Activated CD8-positive, alpha-beta memory T cell treated with anti-CD3 and anti-CD28 coated beads, Interleukin-2, amount 10 ng/mL, durations not matched to agents 7 days and 5 days (primary cell): ENCODE results near the gene HAL. TPM values are rescaled to one million over a fixed set of nuclear protein-coding genes. Genes with fewer than 3 reads are reported as not detected.
A peak's percentile ranks its signal among the peaks of the same experiment; 100 is the strongest.

ENCODE experiments used
- ATAC-seq: fragments of 150-1000 bp; cut with Tn5 transposase; one replicate; pipeline ENCODE4 v1.10.0; 2021; ENCODE audit warnings: moderate library complexity
- CTCF ChIA-PET: fragments of 350-600 bp; sonication (Branson Sonifier 250); formaldehyde crosslinking; loops from one replicate; lab custom pipeline; 2021; ENCODE audit warnings: antibody characterized with exemption; lab: Charles Lee
- DNase-seq: peaks from one replicate; pipeline ENCODE4 v3.0.0-alpha.2; 2020
- H3K27ac Mint-ChIP-seq: one replicate; pipeline ENCODE4 v1.8.0; 2021; ENCODE audit warnings: mild to moderate bottlenecking, mixed read lengths
- H3K27me3 Mint-ChIP-seq: one replicate; pipeline ENCODE4 v1.8.0; 2021; ENCODE audit warnings: mixed read lengths
- H3K36me3 Mint-ChIP-seq: one replicate; pipeline ENCODE4 v1.8.0; 2021; ENCODE audit warnings: mild to moderate bottlenecking, mixed read lengths
- H3K4me1 Mint-ChIP-seq: one replicate; pipeline ENCODE4 v1.8.0; 2021; ENCODE audit warnings: mixed read lengths
- H3K4me3 Mint-ChIP-seq: one replicate; pipeline ENCODE4 v1.8.0; 2021; ENCODE audit warnings: mild to moderate bottlenecking, moderate library complexity, mixed read lengths
- H3K9me3 Mint-ChIP-seq: one replicate; pipeline ENCODE4 v1.8.0; 2022; ENCODE audit warnings: low read depth, mixed read lengths
- total RNA-seq, 2 experiments: library from RNA; stranded (reverse); gene quantifications; one replicate each; pipeline ENCODE4 v1.2.3, GENCODE V29; 2021

HAL gene
- under 1 TPM; 0.16 to 0.38 TPM for total RNA-seq

- H3K27ac Mint-ChIP-seq, result no peak within 1 kb of the TSS
- H3K36me3 Mint-ChIP-seq, result peaks cover 1% of the 10 kb centered on the region
- CTCF ChIA-PET, result interaction anchor here (0.6 to 5.2 kb wide), 2 partner anchors 78 to 490 kb away, joined by 4 to 71 read pairs; no protein-coding TSS in a partner anchor
- ATAC-seq (no peak), DNase-seq (no peak)
- peaks cover 11% of the 10 kb centered on the region for H3K4me1 Mint-ChIP-seq
- no peaks in the 10 kb centered on the region for H3K9me3 Mint-ChIP-seq
- no peaks in the 10 kb centered on the region for H3K27me3 Mint-ChIP-seq
- H3K4me3 Mint-ChIP-seq, result no peak within 1 kb of the TSS
These were observed at the start of gene HAL for GRCh38 chr12:95996034-95996658. TSS of gene HAL (minus strand) at chr12:95996344. CDS start at chr12:95995910, 434 bp downstream.

GRCh38 chr12:96045566-96045965, 49.4 kb upstream of the HAL start:
- Mint-ChIP-seq H3K4me3 (no peak overlapping the region), H3K4me1 (peaks cover 51% of the 10 kb centered on the region), H3K27ac (peak overlapping the region; percentile 44), H3K36me3 (peaks cover 4% of the 10 kb centered on the region), H3K27me3 (no peaks in the 10 kb centered on the region), H3K9me3 (peaks cover 3% of the 10 kb centered on the region)
- no peak for DNase-seq
- no peak for ATAC-seq
- CTCF ChIA-PET, result interaction anchor here (1.2 kb wide), 1 partner anchor 169 kb away, joined by 4 read pairs; no protein-coding TSS in a partner anchor

GRCh38 chr12:96044943-96045290, 48.8 kb upstream of the HAL start:
- peaks cover 51% of the 10 kb centered on the region for H3K4me1 Mint-ChIP-seq
- H3K27me3 Mint-ChIP-seq, result no peaks in the 10 kb centered on the region
- ATAC-seq (no peak), DNase-seq (no peak)
- CTCF ChIA-PET, result interaction anchor here (1.1 to 1.2 kb wide), 2 partner anchors 9 to 170 kb away, joined by 3 to 4 read pairs; partner anchors contain the start of gene LTA4H
- no peak overlapping the region for H3K27ac Mint-ChIP-seq
- no peaks in the 10 kb centered on the region for H3K36me3 Mint-ChIP-seq
- no peak overlapping the region for H3K4me3 Mint-ChIP-seq
- no peaks in the 10 kb centered on the region for H3K9me3 Mint-ChIP-seq

- CTCF ChIA-PET, result interaction anchor here (1.1 to 1.2 kb wide), 2 partner anchors 9 to 171 kb away, joined by 3 to 4 read pairs; partner anchors contain the start of gene LTA4H
- DNase-seq, result no peak
- Mint-ChIP-seq H3K4me1 (peaks cover 48% of the 10 kb centered on the region), H3K36me3 (no peaks in the 10 kb centered on the region), H3K27me3 (no peaks in the 10 kb centered on the region), H3K27ac (no peak overlapping the region), H3K9me3 (no peaks in the 10 kb centered on the region), H3K4me3 (no peak overlapping the region)
- ATAC-seq, result no peak
These were observed 48.1 kb upstream of the HAL start for GRCh38 chr12:96044017-96044942.

- Mint-ChIP-seq H3K4me1 (peaks cover 20% of the 10 kb centered on the region), H3K36me3 (no peaks in the 10 kb centered on the region), H3K27me3 (no peaks in the 10 kb centered on the region), H3K9me3 (no peaks in the 10 kb centered on the region), H3K27ac (no peak overlapping the region), H3K4me3 (no peak overlapping the region)
- ATAC-seq, result no peak
- DNase-seq, result no peak
- CTCF ChIA-PET, result interaction anchor here (0.9 to 1.7 kb wide), 3 partner anchors 20 to 174 kb away, joined by 3 to 5 read pairs (median 4); no protein-coding TSS in a partner anchor
These were observed 45.0 kb upstream of the HAL start for GRCh38 chr12:96041181-96041580.

- ATAC-seq, result no peak
- no peak for DNase-seq
- H3K36me3 Mint-ChIP-seq, result no peaks in the 10 kb centered on the region
- H3K9me3 Mint-ChIP-seq, result no peaks in the 10 kb centered on the region
- H3K27me3 Mint-ChIP-seq, result no peaks in the 10 kb centered on the region
- H3K4me1 Mint-ChIP-seq, result peaks cover 15% of the 10 kb centered on the region
- no peak overlapping the region for H3K4me3 Mint-ChIP-seq
- no peak overlapping the region for H3K27ac Mint-ChIP-seq
- CTCF ChIA-PET, result interaction anchor here (1.7 kb wide), 2 partner anchors 20 to 42 kb away, joined by 4 to 5 read pairs; no protein-coding TSS in a partner anchor
These were observed 44.4 kb upstream of the HAL start for GRCh38 chr12:96040305-96041133.

GRCh38 chr12:96039516-96039915, 43.4 kb upstream of the HAL start:
- H3K9me3 Mint-ChIP-seq, result no peaks in the 10 kb centered on the region
- no peaks in the 10 kb centered on the region for H3K27me3 Mint-ChIP-seq
- H3K36me3 Mint-ChIP-seq, result no peaks in the 10 kb centered on the region
- H3K27ac Mint-ChIP-seq, result no peak overlapping the region
- no peak overlapping the region for H3K4me3 Mint-ChIP-seq
- DNase-seq, result no peak
- CTCF ChIA-PET, result no interaction called here
- H3K4me1 Mint-ChIP-seq, result peaks cover 7% of the 10 kb centered on the region
- no peak for ATAC-seq

- peaks cover 11% of the 10 kb centered on the region for H3K4me1 Mint-ChIP-seq
- no peaks in the 10 kb centered on the region for H3K9me3 Mint-ChIP-seq
- DNase-seq (no peak), ATAC-seq (no peak)
- CTCF ChIA-PET, result interaction anchor here (0.7 kb wide), 1 partner anchor 178 kb away, joined by 4 read pairs; no protein-coding TSS in a partner anchor
- no peak overlapping the region for H3K4me3 Mint-ChIP-seq
- no peak overlapping the region for H3K27ac Mint-ChIP-seq
- no peaks in the 10 kb centered on the region for H3K27me3 Mint-ChIP-seq
- no peaks in the 10 kb centered on the region for H3K36me3 Mint-ChIP-seq
These were observed 40.8 kb upstream of the HAL start for GRCh38 chr12:96036765-96037455.

GRCh38 chr12:96035283-96036236, 39.4 kb upstream of the HAL start, which contains the start of gene LTA4H:
TSS of gene LTA4H (minus strand) at chr12:96035587. CDS start at chr12:96035519, 68 bp downstream.
- Mint-ChIP-seq H3K9me3 (no peaks in the 10 kb centered on the region), H3K36me3 (no peaks in the 10 kb centered on the region), H3K4me3 (no peak within 1 kb of the TSS), H3K4me1 (peaks cover 8% of the 10 kb centered on the region), H3K27me3 (no peaks in the 10 kb centered on the region), H3K27ac (no peak within 1 kb of the TSS)
- ATAC-seq, result peak; percentile 94
- DNase-seq, result peak; percentile 98
- CTCF ChIA-PET, result interaction anchor here (0.5 to 1.4 kb wide), 11 partner anchors 9 to 882 kb away, joined by 3 to 4 read pairs (median 3); partner anchors contain the start of genes AMDHD1 and CFAP54

GRCh38 chr12:96034621-96035282, 38.6 kb upstream of the HAL start:
- H3K27me3 Mint-ChIP-seq, result no peaks in the 10 kb centered on the region
- ATAC-seq (no peak), DNase-seq (no peak)
- peaks cover 1% of the 10 kb centered on the region for H3K36me3 Mint-ChIP-seq
- peaks cover 13% of the 10 kb centered on the region for H3K4me1 Mint-ChIP-seq
- no peaks in the 10 kb centered on the region for H3K9me3 Mint-ChIP-seq
- no peak overlapping the region for H3K27ac Mint-ChIP-seq
- no peak overlapping the region for H3K4me3 Mint-ChIP-seq
- CTCF ChIA-PET, result interaction anchor here (0.8 to 1.4 kb wide), 5 partner anchors 14 to 481 kb away, joined by 3 read pairs; partner anchors contain the start of genes AMDHD1 and CFAP54
